B cell (primary cell): ENCODE data around the gene TP53BP1. TPM values are rescaled to one million over a fixed set of nuclear protein-coding genes. Genes with fewer than 3 reads are reported as not detected.
"Not testable (repeated sequence)": the region's sequence is repeated elsewhere in the genome, so short reads cannot be mapped to it uniquely, and the experiment has no call there.

Experiments
- ATAC-seq: fragments of 200-7000 bp; cut with Tn5 transposase; one replicate; pipeline ENCODE4 v1.10.0; 2021; ENCODE audit warnings: low read depth, mild to moderate bottlenecking, moderate number of reproducible peaks, moderate library complexity
- CTCF ChIA-PET: fragments of 350-600 bp; sonication (Branson Sonifier 250); formaldehyde crosslinking; loops from one replicate; lab custom pipeline; 2021; ENCODE audit warnings: antibody characterized with exemption, inconsistent platforms; lab: Charles Lee
- POLR2A ChIA-PET: fragments of 350-600 bp; sonication (Branson Sonifier 250); formaldehyde crosslinking; loops from one replicate; lab custom pipeline; 2021; ENCODE audit warnings: antibody characterized with exemption; lab: Charles Lee
- DNase-seq: peaks from one replicate; pipeline ENCODE4 v3.0.0; 2013
- H2AFZ ChIP-seq: 2 replicates; pipeline ENCODE4 v1.6.1; 2012; ENCODE audit warnings: mild to moderate bottlenecking, low read depth, low read length; ENCODE audit not compliant: insufficient read depth, poor library complexity, severe bottlenecking
- H3K27ac ChIP-seq, 2 donors: 1 replicate in 1 of 2; 2 replicates in 1 of 2; pipeline ENCODE4 v1.5.1; 2012 to 2013; ENCODE audit warnings: low read length in 2 of 2, mild to moderate bottlenecking in 2 of 2, moderate library complexity in 1 of 2
- H3K27me3 ChIP-seq, 4 experiments: fragments of 200-600 bp in 1 of 4; sonication (generic) in 1 of 4; replicated peaks in 1 of 4; 1 replicate in 2 of 4; 2 replicates in 2 of 4; pipeline versions ENCODE4 v1.6.1 to v1.7.0; 2013 to 2016; ENCODE audit warnings: low read length in 3 of 4, mild to moderate bottlenecking in 2 of 4, mixed read lengths in 1 of 4, moderate library complexity in 1 of 4; ENCODE audit not compliant: insufficient read depth in 4 of 4, control insufficient read depth in 3 of 4; ENCODE audit errors: control extremely low read depth in 1 of 4
- H3K36me3 ChIP-seq, 2 experiments: replicated peaks in 1 of 2; 1 replicate in 1 of 2; 2 replicates in 1 of 2; pipeline versions ENCODE4 v1.6.1 to v1.7.1; 2013; ENCODE audit warnings: low read length in 1 of 2; ENCODE audit not compliant: insufficient read depth in 2 of 2, control insufficient read depth in 1 of 2; ENCODE audit errors: control extremely low read depth in 1 of 2, extremely low read depth in 1 of 2
- H3K4me1 ChIP-seq, 2 donors: fragments of 200-600 bp in 1 of 2; sonication (generic) in 1 of 2; 1 replicate in 1 of 2; 2 replicates in 1 of 2; pipeline versions ENCODE4 v1.5.1 to v1.6.1; 2013 to 2017; ENCODE audit warnings: low read length in 2 of 2; ENCODE audit not compliant: control insufficient read depth in 2 of 2, insufficient read depth in 2 of 2
- H3K4me2 ChIP-seq: replicated peaks from 2 replicates; pipeline ENCODE3; 2012; ENCODE audit warnings: mild to moderate bottlenecking, low read depth, low read length; ENCODE audit not compliant: poor library complexity, severe bottlenecking
- H3K4me3 ChIP-seq, 5 experiments: fragments of 200-600 bp in 1 of 5; sonication (generic) in 1 of 5; 1 replicate in 3 of 5; 2 replicates in 2 of 5; pipeline versions ENCODE4 v1.5.1 to v1.7.0; 2011 to 2016; ENCODE audit warnings: low read length in 4 of 5, mild to moderate bottlenecking in 4 of 5, low read depth in 2 of 5, control low read depth in 1 of 5, moderate library complexity in 1 of 5; ENCODE audit not compliant: insufficient read depth in 1 of 5; ENCODE audit errors: control extremely low read depth in 1 of 5, extremely low read depth in 1 of 5
- H3K79me2 ChIP-seq: fragments of 200-600 bp; sonication (generic); one replicate; pipeline ENCODE4 v1.6.0; 2016; ENCODE audit warnings: low read length; ENCODE audit not compliant: control insufficient read depth, insufficient read depth
- H3K9ac ChIP-seq: fragments of 200-600 bp; sonication (generic); 2 replicates; pipeline ENCODE4 v1.6.1; 2017; ENCODE audit warnings: mild to moderate bottlenecking, low read length, moderate library complexity
- H3K9me3 ChIP-seq, 3 donors: one replicate each; pipeline versions ENCODE4 v1.6.1 to v1.7.1; 2013; ENCODE audit warnings: low read length in 2 of 3; ENCODE audit not compliant: control insufficient read depth in 2 of 3, insufficient read depth in 1 of 3; ENCODE audit errors: control extremely low read depth in 1 of 3
- H4K20me1 ChIP-seq: 2 replicates; pipeline ENCODE4 v1.6.0; 2012; ENCODE audit warnings: mild to moderate bottlenecking, low read length; ENCODE audit not compliant: insufficient read depth, control insufficient read depth, poor library complexity, severe bottlenecking
- H3K27ac Mint-ChIP-seq: one replicate; pipeline ENCODE4 v1.8.0; 2021; ENCODE audit warnings: mixed read lengths
- H3K27me3 Mint-ChIP-seq: one replicate; pipeline ENCODE4 v1.8.0; 2021; ENCODE audit warnings: mixed read lengths
- H3K4me1 Mint-ChIP-seq: one replicate; pipeline ENCODE4 v1.8.0; 2021; ENCODE audit warnings: mixed read lengths
- H3K4me3 Mint-ChIP-seq: one replicate; pipeline ENCODE4 v1.8.0; 2021; ENCODE audit warnings: mixed read lengths
- H3K9me3 Mint-ChIP-seq: one replicate; pipeline ENCODE4 v1.8.0; 2022; ENCODE audit warnings: mixed read lengths; ENCODE audit not compliant: insufficient read depth
- EZH2 ChIP-seq: IDR thresholded peaks from 2 replicates; pipeline ENCODE4 v1.6.1; 2012; ENCODE audit warnings: borderline replicate concordance, low read depth, mild to moderate bottlenecking, moderate library complexity, low read length; ENCODE audit not compliant: insufficient read depth, poor library complexity, severe bottlenecking
- WGBS: methylation state at CpG from one replicate; pipeline ENCODE4 v1.1.5; 2013; ENCODE audit warnings: missing lambda C conversion rate; ENCODE audit not compliant: insufficient coverage; 5-methylcytosine and 5-hydroxymethylcytosine counted together
- intact Hi-C: fragments of 100-400 bp; cut with micrococcal nuclease; formaldehyde crosslinking; loops from one replicate; pipeline ENCODE4 v1.10.0; 2022
- polyA plus RNA-seq: library from polyadenylated mRNA; depleted of rRNA; stranded (reverse); fragments of >200 nt; gene quantifications from 2 replicates; pipeline ENCODE4 v1.2.3, GENCODE V29; 2012
- total RNA-seq, 2 donors: library from RNA; stranded (reverse); fragments of 120-200 nt in 1 of 2; gene quantifications; 1 replicate in 1 of 2; 2 replicates in 1 of 2; pipeline versions ENCODE4 v1.2.3 to v1.2.4, GENCODE V29; 2013 to 2022
- TF ChIP-seq, protein P1 (sequence below): fragments of 200-600 bp; IDR thresholded peaks from one replicate; pipeline ENCODE4 v1.8.0; 2022; ENCODE audit warnings: antibody characterized with exemption, mild to moderate bottlenecking

Gene TP53BP1
- total and polyA plus RNA-seq, 2 donors (not counting 1 experiment from before 2014, with no cell fraction given): 13.1 to 70.5 TPM

GRCh38 chr15:43402255-43402654, 90.7 kb downstream of the TP53BP1 start:
- Histone ChIP-seq H2AFZ (no peak overlapping the region), H3K36me3 (peaks cover 6 to 84% of the 10 kb centered on the region in 2 experiments), H3K27me3 (no peaks in the 10 kb centered on the region), H3K4me2 (no peak overlapping the region), H4K20me1 (no peaks in the 10 kb centered on the region), H3K4me3 (no peak overlapping the region), H3K27ac (no peak overlapping the region), H3K9ac (no peak overlapping the region), H3K79me2 (no peaks in the 10 kb centered on the region), H3K9me3 (no peaks in the 10 kb centered on the region), H3K4me1 (no peaks in the 10 kb centered on the region)
- WGBS: no CpG with 5 or more reads among the region's 3 CpGs
- Mint-ChIP-seq H3K9me3 (no peaks in the 10 kb centered on the region), H3K27me3 (no peaks in the 10 kb centered on the region), H3K27ac (no peak overlapping the region), H3K4me3 (no peak overlapping the region), H3K4me1 (no peaks in the 10 kb centered on the region)
- POLR2A ChIA-PET: no interaction called here
- no peak for TF ChIP-seq EZH2
- TF ChIP-seq, protein P1, sequence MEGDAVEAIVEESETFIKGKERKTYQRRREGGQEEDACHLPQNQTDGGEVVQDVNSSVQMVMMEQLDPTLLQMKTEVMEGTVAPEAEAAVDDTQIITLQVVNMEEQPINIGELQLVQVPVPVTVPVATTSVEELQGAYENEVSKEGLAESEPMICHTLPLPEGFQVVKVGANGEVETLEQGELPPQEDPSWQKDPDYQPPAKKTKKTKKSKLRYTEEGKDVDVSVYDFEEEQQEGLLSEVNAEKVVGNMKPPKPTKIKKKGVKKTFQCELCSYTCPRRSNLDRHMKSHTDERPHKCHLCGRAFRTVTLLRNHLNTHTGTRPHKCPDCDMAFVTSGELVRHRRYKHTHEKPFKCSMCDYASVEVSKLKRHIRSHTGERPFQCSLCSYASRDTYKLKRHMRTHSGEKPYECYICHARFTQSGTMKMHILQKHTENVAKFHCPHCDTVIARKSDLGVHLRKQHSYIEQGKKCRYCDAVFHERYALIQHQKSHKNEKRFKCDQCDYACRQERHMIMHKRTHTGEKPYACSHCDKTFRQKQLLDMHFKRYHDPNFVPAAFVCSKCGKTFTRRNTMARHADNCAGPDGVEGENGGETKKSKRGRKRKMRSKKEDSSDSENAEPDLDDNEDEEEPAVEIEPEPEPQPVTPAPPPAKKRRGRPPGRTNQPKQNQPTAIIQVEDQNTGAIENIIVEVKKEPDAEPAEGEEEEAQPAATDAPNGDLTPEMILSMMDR: no peak
- intact Hi-C loops: no loop called here
- no peak for DNase-seq
- CTCF ChIA-PET: no interaction called here
- no peak for ATAC-seq

GRCh38 chr15:43393592-43393991, 99.4 kb downstream of the TP53BP1 start:
- H3K27me3 Mint-ChIP-seq, H3K27me3 ChIP-seq, H4K20me1 ChIP-seq, H3K4me3 Mint-ChIP-seq, H3K9me3 ChIP-seq, H3K4me1 Mint-ChIP-seq, intact Hi-C loops, DNase-seq, H3K27ac Mint-ChIP-seq, ATAC-seq, H3K79me2 ChIP-seq, H3K9ac ChIP-seq, H3K27ac ChIP-seq, H2AFZ ChIP-seq, H3K4me1 ChIP-seq, CTCF ChIA-PET, H3K9me3 Mint-ChIP-seq, POLR2A ChIA-PET, H3K4me2 ChIP-seq, H3K4me3 ChIP-seq: not testable (repeated sequence)
- peaks cover 22 to 53% of the 10 kb centered on the region in 2 experiments for H3K36me3 ChIP-seq
- WGBS: 100% methylated on average over 2 of the region's 6 CpGs
